ENCODE data around the gene ARHGEF1.

DNA sequence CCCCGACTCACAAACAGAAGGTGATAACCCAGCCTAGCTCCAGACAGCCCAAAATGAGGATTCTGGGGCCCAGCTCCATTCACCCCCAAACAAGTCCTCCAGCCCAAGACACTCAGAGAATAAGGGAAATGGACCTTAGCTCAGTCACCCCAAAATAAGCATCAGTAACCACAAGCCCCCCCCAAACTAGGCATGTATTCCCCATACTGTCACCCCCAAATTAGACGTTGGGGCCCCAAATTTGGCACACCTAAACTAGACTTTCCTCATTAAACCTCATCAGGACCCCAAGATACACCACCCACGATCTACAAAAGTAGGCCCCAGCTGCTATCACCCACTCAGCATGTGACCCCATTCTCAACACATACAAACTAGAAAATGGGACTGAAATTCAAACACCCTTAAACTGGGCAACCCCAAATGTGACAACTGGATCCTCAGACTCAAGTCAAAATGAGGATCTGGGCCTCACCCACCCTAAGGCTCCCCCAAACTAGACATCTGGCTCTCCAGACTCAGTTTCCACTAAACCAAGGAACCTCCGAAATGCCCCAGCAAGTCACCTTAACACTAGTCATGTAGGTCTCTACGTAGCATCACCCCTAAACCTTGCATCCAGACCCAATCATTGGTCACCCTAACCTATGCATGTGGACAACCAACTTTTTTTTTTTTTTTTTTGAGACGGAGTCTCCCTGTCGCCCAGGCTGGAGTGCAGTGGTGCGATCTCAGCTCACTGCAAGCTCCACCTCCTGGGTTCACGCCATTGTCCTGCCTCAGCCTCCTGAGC is 58.6 kb downstream of the ARHGEF1 start:
- TF ChIP-seq, protein P1, sequence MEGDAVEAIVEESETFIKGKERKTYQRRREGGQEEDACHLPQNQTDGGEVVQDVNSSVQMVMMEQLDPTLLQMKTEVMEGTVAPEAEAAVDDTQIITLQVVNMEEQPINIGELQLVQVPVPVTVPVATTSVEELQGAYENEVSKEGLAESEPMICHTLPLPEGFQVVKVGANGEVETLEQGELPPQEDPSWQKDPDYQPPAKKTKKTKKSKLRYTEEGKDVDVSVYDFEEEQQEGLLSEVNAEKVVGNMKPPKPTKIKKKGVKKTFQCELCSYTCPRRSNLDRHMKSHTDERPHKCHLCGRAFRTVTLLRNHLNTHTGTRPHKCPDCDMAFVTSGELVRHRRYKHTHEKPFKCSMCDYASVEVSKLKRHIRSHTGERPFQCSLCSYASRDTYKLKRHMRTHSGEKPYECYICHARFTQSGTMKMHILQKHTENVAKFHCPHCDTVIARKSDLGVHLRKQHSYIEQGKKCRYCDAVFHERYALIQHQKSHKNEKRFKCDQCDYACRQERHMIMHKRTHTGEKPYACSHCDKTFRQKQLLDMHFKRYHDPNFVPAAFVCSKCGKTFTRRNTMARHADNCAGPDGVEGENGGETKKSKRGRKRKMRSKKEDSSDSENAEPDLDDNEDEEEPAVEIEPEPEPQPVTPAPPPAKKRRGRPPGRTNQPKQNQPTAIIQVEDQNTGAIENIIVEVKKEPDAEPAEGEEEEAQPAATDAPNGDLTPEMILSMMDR (conservative IDR thresholded peaks at IDR 0.05; ENCODE audit: low read depth, low read length): no peak
- no peak for TF ChIP-seq EZH2 (IDR thresholded peaks at IDR 0.05; ENCODE audit: low read length, unreplicated experiment)
